Uterus (tissue), 2 donors: Measurements from ENCODE around the gene DCAF10.

Source experiments
- POLR2A ChIP-seq, 2 donors: fragments of 450-650 bp; IDR thresholded peaks; one replicate each; pipeline ENCODE4 v1.6.1; 2016; ENCODE audit warnings: antibody characterized with exemption in 2 of 2, mild to moderate bottlenecking in 1 of 2, moderate library complexity in 1 of 2
- TF ChIP-seq, protein P1 (sequence below), 4 experiments: fragments of 200-600 bp in 2 of 4; fragments of 450-650 bp in 2 of 4; sonication (generic) in 2 of 4; IDR thresholded peaks; one replicate each; pipeline ENCODE4 v1.5.1; 2016 to 2019; ENCODE audit warnings: antibody characterized with exemption in 4 of 4, mild to moderate bottlenecking in 2 of 4, moderate library complexity in 1 of 4

GRCh38 chr9:37913480-37914153 is 113.0 kb downstream of the DCAF10 start:
- TF ChIP-seq, protein P1, sequence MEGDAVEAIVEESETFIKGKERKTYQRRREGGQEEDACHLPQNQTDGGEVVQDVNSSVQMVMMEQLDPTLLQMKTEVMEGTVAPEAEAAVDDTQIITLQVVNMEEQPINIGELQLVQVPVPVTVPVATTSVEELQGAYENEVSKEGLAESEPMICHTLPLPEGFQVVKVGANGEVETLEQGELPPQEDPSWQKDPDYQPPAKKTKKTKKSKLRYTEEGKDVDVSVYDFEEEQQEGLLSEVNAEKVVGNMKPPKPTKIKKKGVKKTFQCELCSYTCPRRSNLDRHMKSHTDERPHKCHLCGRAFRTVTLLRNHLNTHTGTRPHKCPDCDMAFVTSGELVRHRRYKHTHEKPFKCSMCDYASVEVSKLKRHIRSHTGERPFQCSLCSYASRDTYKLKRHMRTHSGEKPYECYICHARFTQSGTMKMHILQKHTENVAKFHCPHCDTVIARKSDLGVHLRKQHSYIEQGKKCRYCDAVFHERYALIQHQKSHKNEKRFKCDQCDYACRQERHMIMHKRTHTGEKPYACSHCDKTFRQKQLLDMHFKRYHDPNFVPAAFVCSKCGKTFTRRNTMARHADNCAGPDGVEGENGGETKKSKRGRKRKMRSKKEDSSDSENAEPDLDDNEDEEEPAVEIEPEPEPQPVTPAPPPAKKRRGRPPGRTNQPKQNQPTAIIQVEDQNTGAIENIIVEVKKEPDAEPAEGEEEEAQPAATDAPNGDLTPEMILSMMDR (IDR thresholded peaks at IDR 0.05), result peak; percentile 94 to 98 (median 96)
- peak in 1 of 2 donors; percentile 21 for TF ChIP-seq POLR2A (IDR thresholded peaks at IDR 0.05)
